Bronchial epithelial cell (primary cell): ENCODE data around the gene SLC38A5. TPM values are rescaled to one million over a fixed set of nuclear protein-coding genes. Genes with fewer than 3 reads are reported as not detected.
A peak's percentile ranks its signal among the peaks of the same experiment; 100 is the strongest.

ENCODE experiments used
- DNase-seq: peaks from one replicate; pipeline ENCODE4 v3.0.0-alpha.2; 2010; ENCODE audit warnings: low read depth
- FAIRE-seq: peaks from 2 replicates; lab custom pipeline; 2011; peaks lifted over from hg19 to GRCh38; lab: Jason Lieb, UNC
- H3K27me3 ChIP-seq: 2 replicates; pipeline ENCODE4 v1.5.1; 2011; ENCODE audit warnings: low read length; ENCODE audit not compliant: control insufficient read depth, insufficient read depth
- H3K36me3 ChIP-seq: 2 replicates; pipeline ENCODE4 v1.5.1; 2011; ENCODE audit warnings: low read length; ENCODE audit not compliant: control insufficient read depth, insufficient read depth
- H3K4me3 ChIP-seq: 2 replicates; pipeline ENCODE4 v1.5.1; 2011; ENCODE audit warnings: mild to moderate bottlenecking, low read depth, low read length, control low read depth
- CTCF ChIP-seq: IDR thresholded peaks from 2 replicates; pipeline ENCODE4 v1.5.1; 2011; ENCODE audit warnings: mild to moderate bottlenecking, moderate library complexity, low read length, control low read depth, inconsistent platforms; ENCODE audit not compliant: insufficient read depth, severe bottlenecking
- total RNA-seq: library from RNA; depleted of rRNA; stranded (reverse); fragments of >200 nt; gene quantifications from 2 replicates; pipeline ENCODE4 v1.2.1, GENCODE V29; 2014

The SLC38A5 gene
- total RNA-seq, 1 donor from 2014 or later: 348 TPM

- peaks cover 2% of the 10 kb centered on the region for H3K36me3 ChIP-seq
- no peaks in the 10 kb centered on the region for H3K27me3 ChIP-seq
- H3K4me3 ChIP-seq: peak overlapping the region; percentile 73
- TF ChIP-seq CTCF: no peak
- FAIRE-seq (no peak), DNase-seq (no peak)
Observed at GRCh38 chrX:48509245-48509590, 39.2 kb upstream of the SLC38A5 start.

GRCh38 chrX:48508400-48509244 lies 38.6 kb upstream of the SLC38A5 start, which contains the start of gene PORCN:
TSS of gene PORCN (plus strand) at chrX:48508992. CDS start at chrX:48509821, 829 bp downstream.
- FAIRE-seq: no peak
- Histone ChIP-seq H3K27me3 (no peaks in the 10 kb centered on the region), H3K36me3 (peaks cover 2% of the 10 kb centered on the region), H3K4me3 (peak within 1 kb of the TSS; percentile 73)
- TF ChIP-seq CTCF: no peak
- peak; percentile 31 for DNase-seq

GRCh38 chrX:48507246-48507645 lies 37.2 kb upstream of the SLC38A5 start:
- Histone ChIP-seq H3K36me3 (peaks cover 2% of the 10 kb centered on the region), H3K4me3 (no peak overlapping the region), H3K27me3 (no peaks in the 10 kb centered on the region)
- DNase-seq: no peak
- no peak for TF ChIP-seq CTCF
- FAIRE-seq: no peak

DNA sequence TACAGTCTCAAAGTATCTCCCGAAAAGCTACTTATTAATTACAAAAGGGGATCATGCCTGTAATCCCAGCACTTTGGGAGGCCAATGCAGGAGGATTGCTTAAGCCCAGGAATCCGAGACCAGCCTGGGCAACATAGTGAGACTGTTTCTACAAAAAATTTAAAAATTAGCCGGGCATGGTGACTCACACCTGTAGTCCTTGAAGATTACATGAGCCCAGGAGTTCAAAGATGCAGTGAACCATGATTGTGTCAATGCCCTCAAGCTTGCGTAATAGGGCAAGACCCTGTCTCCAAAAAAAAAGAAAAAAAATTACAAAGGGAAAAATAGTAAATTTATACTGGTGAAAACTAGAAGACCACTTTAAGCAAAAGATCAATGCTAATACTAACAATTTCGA lies 35.4 kb upstream of the SLC38A5 start:
- H3K4me3 ChIP-seq: no peak overlapping the region
- no peak for TF ChIP-seq CTCF
- DNase-seq (no peak), FAIRE-seq (no peak)
- H3K36me3 ChIP-seq: no peaks in the 10 kb centered on the region
- H3K27me3 ChIP-seq: no peaks in the 10 kb centered on the region

- no peaks in the 10 kb centered on the region for H3K36me3 ChIP-seq
- H3K27me3 ChIP-seq: no peaks in the 10 kb centered on the region
- no peak for TF ChIP-seq CTCF
- no peak overlapping the region for H3K4me3 ChIP-seq
- no peak for DNase-seq
- FAIRE-seq: no peak
Observed at GRCh38 chrX:48504261-48504660, 34.2 kb upstream of the SLC38A5 start.
